Cardiac fibroblast (primary cell): Measurements from ENCODE around the gene PAX9.
A peak's percentile ranks its signal among the peaks of the same experiment; 100 is the strongest.

ENCODE experiments used
- DNase-seq, 2 donors: peaks; one replicate each; pipeline versions ENCODE4 v3.0.0 to v3.0.0-alpha.2; 2010; ENCODE audit warnings: low read depth in 2 of 2
- H3K4me3 ChIP-seq, 2 donors: replicated peaks in 1 of 2; 1 replicate in 1 of 2; 2 replicates in 1 of 2; pipeline ENCODE4 v1.5.1; 2011; ENCODE audit warnings: low read depth in 2 of 2, low read length in 2 of 2, mild to moderate bottlenecking in 2 of 2, moderate library complexity in 1 of 2
- TF ChIP-seq, protein P1 (sequence below): IDR thresholded peaks from one replicate; pipeline ENCODE4 v1.5.1; 2011; ENCODE audit warnings: low read depth, mild to moderate bottlenecking, low read length, inconsistent platforms

Gene PAX9

DNA sequence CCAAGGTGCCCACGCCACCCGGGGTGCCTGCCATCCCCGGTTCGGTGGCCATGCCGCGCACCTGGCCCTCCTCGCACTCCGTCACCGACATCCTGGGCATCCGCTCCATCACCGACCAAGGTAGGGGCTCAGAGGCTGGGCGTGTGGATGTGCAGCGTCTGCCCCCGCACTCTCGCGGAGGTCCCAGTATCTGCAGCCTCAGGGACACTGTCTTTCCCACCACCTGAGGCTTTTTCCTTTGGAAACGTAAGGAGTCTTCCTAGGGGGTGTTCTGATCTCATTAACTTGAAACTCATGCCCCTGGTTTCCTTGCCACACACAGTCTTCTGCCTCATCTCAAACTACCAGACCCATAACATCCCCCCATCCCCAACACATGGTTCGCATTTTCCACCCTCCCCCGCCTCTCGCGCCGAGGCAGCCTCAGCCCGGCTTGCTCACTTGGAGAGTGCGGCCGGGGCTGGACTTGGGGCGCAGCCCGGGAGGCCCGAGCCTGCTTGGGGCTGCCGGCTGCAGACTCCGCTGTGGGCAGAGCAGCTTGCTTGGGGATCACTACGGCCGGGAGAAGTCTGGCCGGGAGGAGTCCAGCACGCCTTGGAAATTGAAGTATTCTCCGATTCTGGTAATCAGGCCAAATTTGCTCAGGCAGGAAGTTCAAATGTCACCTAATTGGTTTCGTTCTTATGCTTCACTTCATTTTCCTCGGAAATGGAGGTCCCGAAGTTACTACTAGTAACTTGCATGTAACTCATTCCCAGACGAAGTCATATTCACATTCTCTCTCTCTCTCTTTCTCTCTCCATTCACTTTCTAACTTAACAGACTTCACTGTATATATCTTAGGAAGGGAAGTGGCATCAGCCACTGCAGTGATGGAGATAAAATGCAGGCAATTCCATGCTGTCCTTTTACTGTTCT, 2.0 kb downstream of the PAX9 start:
- peak overlapping the region in 1 of 2 donors; percentile 18 for H3K4me3 ChIP-seq
- TF ChIP-seq, protein P1, sequence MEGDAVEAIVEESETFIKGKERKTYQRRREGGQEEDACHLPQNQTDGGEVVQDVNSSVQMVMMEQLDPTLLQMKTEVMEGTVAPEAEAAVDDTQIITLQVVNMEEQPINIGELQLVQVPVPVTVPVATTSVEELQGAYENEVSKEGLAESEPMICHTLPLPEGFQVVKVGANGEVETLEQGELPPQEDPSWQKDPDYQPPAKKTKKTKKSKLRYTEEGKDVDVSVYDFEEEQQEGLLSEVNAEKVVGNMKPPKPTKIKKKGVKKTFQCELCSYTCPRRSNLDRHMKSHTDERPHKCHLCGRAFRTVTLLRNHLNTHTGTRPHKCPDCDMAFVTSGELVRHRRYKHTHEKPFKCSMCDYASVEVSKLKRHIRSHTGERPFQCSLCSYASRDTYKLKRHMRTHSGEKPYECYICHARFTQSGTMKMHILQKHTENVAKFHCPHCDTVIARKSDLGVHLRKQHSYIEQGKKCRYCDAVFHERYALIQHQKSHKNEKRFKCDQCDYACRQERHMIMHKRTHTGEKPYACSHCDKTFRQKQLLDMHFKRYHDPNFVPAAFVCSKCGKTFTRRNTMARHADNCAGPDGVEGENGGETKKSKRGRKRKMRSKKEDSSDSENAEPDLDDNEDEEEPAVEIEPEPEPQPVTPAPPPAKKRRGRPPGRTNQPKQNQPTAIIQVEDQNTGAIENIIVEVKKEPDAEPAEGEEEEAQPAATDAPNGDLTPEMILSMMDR: no peak
- no peak for DNase-seq

DNA sequence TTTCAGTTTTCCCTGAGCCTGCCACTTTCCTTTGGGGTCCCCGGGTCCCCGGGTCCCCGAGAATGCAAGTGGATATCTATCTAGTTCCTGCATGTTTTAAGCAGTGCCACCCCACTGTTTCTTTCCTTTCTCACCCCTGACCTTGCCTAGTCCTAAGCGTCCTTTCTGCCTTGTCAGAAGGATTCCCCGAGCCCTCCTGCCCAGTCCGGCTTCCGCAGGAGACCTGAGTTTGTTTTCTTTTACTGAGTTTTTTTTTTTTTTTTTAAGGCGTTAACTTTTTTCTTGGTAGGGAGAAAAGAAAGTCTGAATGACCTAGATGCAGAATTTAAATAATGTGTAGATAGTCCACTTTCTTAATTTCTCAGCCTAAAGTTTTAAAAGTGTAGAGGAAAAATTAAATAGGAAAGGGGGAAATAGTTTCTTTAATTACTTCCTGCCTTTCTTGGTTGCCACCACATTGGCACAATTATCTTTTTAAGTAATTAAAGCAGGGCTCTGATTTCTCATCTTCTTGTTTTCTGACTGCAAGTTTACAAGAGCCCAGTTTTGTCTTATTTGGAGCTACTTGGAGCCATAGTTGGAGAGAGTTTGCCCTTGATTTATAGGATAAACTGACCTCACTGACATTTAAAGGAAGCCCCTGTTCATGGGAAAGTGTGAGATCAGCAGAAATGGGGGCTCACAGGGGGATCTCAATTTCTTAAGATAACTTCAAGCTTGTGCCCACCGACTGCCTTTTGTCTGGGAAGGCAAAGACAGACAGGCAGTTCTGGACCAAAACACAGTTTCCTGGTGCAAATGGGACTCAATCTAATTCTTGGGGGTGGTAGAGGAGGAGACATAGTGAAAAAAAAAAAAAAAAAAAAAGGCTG, 2.9 kb downstream of the PAX9 start:
- TF ChIP-seq, protein P1: no peak
- no peak overlapping the region for H3K4me3 ChIP-seq
- no peak for DNase-seq

DNA sequence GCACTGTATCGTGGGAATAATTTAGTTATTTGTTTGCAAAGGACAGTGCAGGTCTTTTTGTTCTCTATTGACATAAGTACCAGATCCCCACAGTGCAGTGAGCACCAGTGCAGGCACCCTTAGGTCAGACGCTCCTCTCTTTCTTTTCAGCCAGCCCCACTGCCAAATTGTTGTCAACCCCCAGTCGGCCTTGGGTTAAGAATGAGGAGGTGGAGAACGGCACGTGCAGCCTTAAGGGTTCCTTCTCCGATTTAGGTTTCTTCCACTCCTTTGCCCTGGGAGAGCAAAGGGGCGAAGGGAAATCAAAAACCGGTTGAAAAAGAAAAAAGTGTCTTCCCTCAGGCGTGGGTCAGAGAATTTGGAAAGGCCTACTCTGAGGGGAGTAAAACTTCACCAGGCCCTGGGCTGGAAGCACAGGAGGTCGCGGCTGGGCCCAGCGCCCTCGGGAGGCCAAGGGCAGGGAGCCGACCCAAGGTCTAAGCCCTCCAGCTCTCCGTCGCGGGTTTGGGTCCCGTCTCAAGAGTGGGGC, 4.3 kb downstream of the PAX9 start:
- no peak overlapping the region for H3K4me3 ChIP-seq
- DNase-seq: no peak
- TF ChIP-seq, protein P1: no peak

DNA sequence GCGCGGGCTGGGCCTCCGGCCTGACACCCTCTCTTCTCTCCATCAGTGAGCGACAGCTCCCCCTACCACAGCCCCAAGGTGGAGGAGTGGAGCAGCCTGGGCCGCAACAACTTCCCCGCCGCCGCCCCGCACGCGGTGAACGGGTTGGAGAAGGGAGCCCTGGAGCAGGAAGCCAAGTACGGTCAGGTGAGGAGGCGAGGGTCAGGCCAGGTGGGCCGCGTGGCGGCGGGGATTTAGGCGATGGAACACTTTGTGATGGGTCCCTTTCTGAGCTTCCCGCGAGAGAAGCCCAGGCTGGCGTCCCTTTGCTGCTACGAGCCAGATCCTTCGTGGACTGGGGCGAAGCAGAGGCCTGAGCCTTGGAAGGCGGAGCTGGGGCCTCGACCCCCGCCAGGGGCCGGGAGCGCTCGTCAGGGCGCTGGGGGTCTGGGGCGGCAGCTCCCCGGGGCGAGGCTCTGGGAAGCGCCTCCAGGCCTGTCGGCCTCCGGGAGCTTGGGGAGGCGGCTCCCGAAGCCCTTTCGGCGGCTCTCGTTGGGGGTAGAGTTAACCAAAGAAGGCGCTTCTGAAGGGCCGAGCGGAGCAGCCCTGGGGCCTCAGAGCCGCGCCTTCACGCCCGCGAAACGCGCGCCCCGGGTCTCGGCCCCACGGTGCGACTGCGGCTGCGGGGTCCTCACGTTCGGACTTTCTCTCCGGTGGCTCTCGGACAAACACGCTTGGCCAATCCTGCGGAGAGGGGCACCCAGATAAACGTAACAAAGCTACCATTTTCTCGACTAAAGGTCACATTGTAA, 5.0 kb downstream of the PAX9 start:
- H3K4me3 ChIP-seq: no peak overlapping the region

DNA sequence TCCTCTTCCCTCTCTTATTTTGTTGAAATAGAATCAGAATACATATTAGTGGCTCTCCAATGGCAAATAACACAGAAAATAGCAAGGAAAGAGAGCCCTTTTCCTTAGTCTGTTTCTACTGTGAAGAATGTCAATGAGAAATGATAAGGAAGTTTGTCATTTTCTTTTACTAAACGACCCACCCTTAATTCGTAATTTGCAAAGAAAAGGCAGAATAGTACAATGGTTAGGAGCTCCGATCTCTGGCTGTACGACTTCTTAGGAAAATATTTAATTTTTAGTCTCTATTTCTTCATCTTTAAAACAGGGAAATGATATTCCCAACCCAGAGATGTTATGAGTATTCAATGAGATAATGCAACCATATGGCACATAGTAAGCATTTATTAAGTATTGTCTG, 6.0 kb downstream of the PAX9 start:
- TF ChIP-seq, protein P1: no peak
- H3K4me3 ChIP-seq: no peak overlapping the region
- DNase-seq: no peak

More for the DNA sequence above, 5.0 kb downstream of the PAX9 start:
- TF ChIP-seq, protein P1: no peak
- DNase-seq: no peak

DNA sequence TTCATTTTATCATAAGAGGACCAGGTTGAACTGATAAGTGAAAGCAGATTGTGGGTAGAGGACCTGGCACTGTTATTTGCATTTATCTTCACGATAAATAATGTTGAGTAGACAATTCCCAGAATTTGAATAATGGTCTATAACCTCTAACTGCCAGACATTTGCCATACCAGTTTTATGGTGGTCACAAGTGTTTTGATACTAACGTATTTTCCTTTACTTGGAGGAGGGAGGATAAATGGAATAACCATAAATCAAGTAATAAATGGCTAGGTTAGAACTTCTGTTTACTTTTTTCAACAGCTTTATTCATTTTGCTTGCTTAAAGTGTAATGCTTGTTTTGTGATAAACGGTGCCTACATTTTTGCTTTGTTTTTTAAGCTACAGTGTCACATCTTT, 9.5 kb downstream of the PAX9 start:
- TF ChIP-seq, protein P1: no peak
- no peak overlapping the region for H3K4me3 ChIP-seq
- no peak for DNase-seq
